ENCODE data around the gene SUPV3L1. TPM values are rescaled to one million over a fixed set of nuclear protein-coding genes. Genes with fewer than 3 reads are reported as not detected.

The SUPV3L1 gene
- total and polyA plus RNA-seq, 9 of the 15 experiments (the other 6 are each of a cell fraction or from before 2014, with no cell fraction given): 45.2 to 156 (median 92.6) TPM

GRCh38 chr10:69242852-69243212 is 62.8 kb downstream of the SUPV3L1 start:
- in situ Hi-C loops (cut with MboI) (loop anchor here (25.0 kb wide), 1 partner anchor 394 kb away; the partner anchor contains the start of gene FAM241B), intact Hi-C loops (cut with micrococcal nuclease) (no loop called here)
- no peak overlapping the region for H3K4me2 ChIP-seq (ENCODE audit: insufficient read depth, low read length)
- H3K27ac ChIP-seq (ENCODE audit: extremely low read depth, low read depth, low read length): no peak overlapping the region
- H3K36me3 ChIP-seq (ENCODE audit: control insufficient read depth, insufficient read depth, low read length): no peaks in the 10 kb centered on the region
- no peaks in the 10 kb centered on the region for H3K79me2 ChIP-seq (ENCODE audit: control insufficient read depth, insufficient read depth, low read length)
- ATAC-seq (peak; percentile 11), FAIRE-seq (peak; percentile 54), DNase-seq (ENCODE audit: extremely low read depth in 1 of 4, low spot score in 3 of 4) (no peak)
- no peaks in the 10 kb centered on the region for H3K9me1 ChIP-seq (ENCODE audit: control insufficient read depth, insufficient read depth, low read length)
- no peak overlapping the region for H3K4me3 ChIP-seq
- H3K9ac ChIP-seq (ENCODE audit: insufficient read depth in 1 of 2, low read depth in 2 of 2, low read length in 2 of 2): peak overlapping the region in 1 of 2 experiments; percentile 18; a peak in 1 of 4 replicates
- TF ChIP-seq C11orf30 (IDR thresholded peaks at IDR 0.05; ENCODE audit: low read depth): peak; percentile 45; the same call in 1 of the 2 replicates
- TF ChIP-seq ZNF316 (IDR thresholded peaks at IDR 0.05): peak; percentile 75
- TF ChIP-seq NCOA1 (IDR thresholded peaks at IDR 0.05; ENCODE audit: low read depth): no peak
- no peak for TF ChIP-seq NFATC3 (IDR thresholded peaks at IDR 0.05)
- 0 out of 2 replicates have a peak, but pooled peaks have one; percentile 53 for TF ChIP-seq ZBTB43 (CRISPR knock-in tag; IDR thresholded peaks at IDR 0.05)
- TF ChIP-seq MNT (conservative IDR thresholded peaks at IDR 0.05): 0 out of 4 replicates have a peak, but pooled peaks of 1 of the 2 experiments have one; percentile 21
- H3K4me1 ChIP-seq (replicated peaks in 1 of 2; ENCODE audit: control insufficient read depth in 2 of 2, insufficient read depth in 2 of 2, low read length in 2 of 2): peaks cover 16 to 27% of the 10 kb centered on the region in 2 experiments; a peak in 4 of 5 replicates
- no TSS peak for BruUV-seq (replicated peaks)
- CTCF ChIA-PET (ENCODE audit: low intra/inter-chr PET ratio): no interaction called here
- peak overlapping the region; percentile 76 for H2AFZ ChIP-seq (ENCODE audit: low read depth, low read length)
- no peaks in the 10 kb centered on the region for H3K27me3 ChIP-seq (ENCODE audit: control insufficient read depth in 2 of 2, insufficient read depth in 2 of 2, low read length in 2 of 2)
- no peaks in the 10 kb centered on the region for H3K9me3 ChIP-seq (replicated peaks; ENCODE audit: control insufficient read depth, insufficient read depth, low read depth, low read length)
- POLR2A ChIA-PET: interaction anchor here (0.7 to 2.3 kb wide), 5 partner anchors 9 to 1366 kb away, joined by 3 to 8 read pairs (median 4); no protein-coding TSS in a partner anchor
- 56% methylated on average over 5 of the region's 5 CpGs for WGBS (ENCODE audit: insufficient coverage, low coverage, missing lambda C conversion rate)
- H4K20me1 ChIP-seq (replicated peaks; ENCODE audit: control insufficient read depth, insufficient read depth, low read length): no peaks in the 10 kb centered on the region

Data from K562 (cell line).